Right cardiac atrium (tissue), 5 donors: ENCODE measurements around the gene SLC22A17. TPM values are rescaled to one million over a fixed set of nuclear protein-coding genes. Genes with fewer than 3 reads are reported as not detected.

Experiments used
- ATAC-seq, 2 donors: fragments of 200-7000 bp; cut with Tn5 transposase; one replicate each; pipeline versions ENCODE4 v1.8.0 to v1.9.1; 2020; ENCODE audit warnings: moderate library complexity in 2 of 2, mild to moderate bottlenecking in 1 of 2
- DNase-seq, 3 donors: peaks; one replicate each; pipeline ENCODE4 v3.0.0-alpha.2; 2020
- H3K27ac ChIP-seq: one replicate; pipeline ENCODE4 v1.5.1; 2013; ENCODE audit warnings: mild to moderate bottlenecking, low read length, control low read depth, moderate library complexity
- H3K27me3 ChIP-seq: one replicate; pipeline ENCODE4 v1.6.1; 2013; ENCODE audit not compliant: control insufficient read depth, insufficient read depth
- H3K4me1 ChIP-seq: one replicate; pipeline ENCODE4 v1.6.1; 2013; ENCODE audit warnings: low read length; ENCODE audit not compliant: control insufficient read depth, insufficient read depth
- H3K4me3 ChIP-seq: one replicate; pipeline ENCODE4 v1.5.1; 2013; ENCODE audit warnings: low read length, control low read depth
- H3K9me3 ChIP-seq: one replicate; pipeline ENCODE4 v1.6.1; 2013; ENCODE audit warnings: low read length; ENCODE audit not compliant: control insufficient read depth
- WGBS: extraction: QIAGEN DNeasy Blood & Tissue Kit; methylation state at CpG from one replicate; pipeline ENCODE4 v1.1.7; 2013; 5-methylcytosine and 5-hydroxymethylcytosine counted together
- intact Hi-C, 4 donors: fragments of 100-400 bp; cut with DNase I; formaldehyde crosslinking; loops; one replicate each; pipeline versions ENCODE4 v1.11.0 to v1.14.0; 2022 to 2023
- polyA plus RNA-seq: library from polyadenylated mRNA; stranded (reverse); fragments of 200-250 nt; gene quantifications from one replicate; pipeline ENCODE4 v1.2.3, GENCODE V29; 2013
- total RNA-seq, 4 donors: library from RNA; stranded (reverse); fragmentation: NEBNext Ultra II Directional; extraction: Animal tissue kit (Norgen Biotek cat#: 25700); gene quantifications; one replicate each; pipeline ENCODE4 v1.2.1, GENCODE V29; 2021
- donor health status: healthy with polysubstance abuse.
- donor health status: DM: no; HTN: yes; CAD: no.
- donor health status: DM: no; HTN: no; CAD: no.
- donor health status: DM: no; HTN: yes; CAD: no; lungs with severe emphysema.
- donor health status: DM: yes; HTN: yes; CAD: no.

The SLC22A17 gene
- total and polyA plus RNA-seq, 5 donors, result 42.4 to 72.5 (median 50.6) TPM

DNA sequence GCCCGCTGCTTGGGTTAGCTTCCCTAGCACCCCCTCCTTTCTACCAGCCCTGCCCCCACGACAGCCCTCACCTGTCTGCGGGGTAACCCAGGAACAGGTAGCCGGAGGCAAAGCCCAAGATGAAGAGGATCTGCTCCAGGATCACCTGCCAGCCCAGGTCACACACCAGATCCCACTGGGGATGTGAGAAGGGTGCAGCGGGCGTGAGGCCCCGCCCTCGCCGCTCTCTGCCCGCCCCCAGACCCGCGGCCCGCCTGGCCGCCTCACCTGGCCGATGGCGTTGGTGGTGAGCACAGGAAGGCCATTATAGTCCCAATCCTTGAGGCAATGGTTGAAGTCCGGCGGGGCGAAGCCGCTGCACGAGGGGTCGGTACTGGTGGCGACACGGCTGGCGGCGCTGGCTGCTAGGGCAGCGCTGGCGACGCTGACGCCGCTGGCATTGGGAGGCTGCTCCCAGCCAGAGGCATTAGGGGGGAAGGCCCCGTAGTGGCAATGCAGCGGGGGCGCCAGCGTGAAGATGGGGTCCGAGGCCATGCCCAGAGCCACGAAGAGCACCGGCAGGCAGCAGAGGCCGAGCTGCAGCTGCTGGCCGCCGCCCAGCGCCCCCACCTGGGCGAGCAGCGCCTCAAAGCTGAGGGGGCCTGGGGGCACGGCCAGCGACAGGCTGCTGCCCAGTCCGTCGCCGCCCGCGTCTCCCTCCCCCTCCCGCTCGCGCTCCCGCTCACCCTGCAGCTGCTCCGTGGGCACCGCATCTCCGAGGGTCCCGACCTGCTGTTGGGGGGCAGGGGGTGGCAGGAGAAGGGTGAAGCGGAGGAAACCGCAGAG lies 794 bp downstream of the SLC22A17 start:
- ATAC-seq, result peak; percentile 36 to 44
- no peak overlapping the region for H3K27ac ChIP-seq
- no peaks in the 10 kb centered on the region for H3K9me3 ChIP-seq
- H3K27me3 ChIP-seq, result no peaks in the 10 kb centered on the region
- 11% methylated on average over 61 of the region's 61 CpGs for WGBS
- intact Hi-C loops, result no loop called here
- H3K4me3 ChIP-seq, result peak overlapping the region; percentile 50
- peak in 2 of 3 donors; percentile 72 for DNase-seq
- H3K4me1 ChIP-seq, result peaks cover 4% of the 10 kb centered on the region

- Histone ChIP-seq H3K27me3 (no peaks in the 10 kb centered on the region), H3K27ac (no peak overlapping the region), H3K9me3 (no peaks in the 10 kb centered on the region), H3K4me1 (peaks cover 4% of the 10 kb centered on the region), H3K4me3 (no peak overlapping the region)
- WGBS, result 90% methylated on average over 8 of the region's 8 CpGs
- intact Hi-C loops, result no loop called here
- ATAC-seq, result no peak
- peak in 1 of 3 donors; percentile 24 for DNase-seq
Observed at GRCh38 chr14:23349156-23349845, 3.4 kb downstream of the SLC22A17 start.

DNA sequence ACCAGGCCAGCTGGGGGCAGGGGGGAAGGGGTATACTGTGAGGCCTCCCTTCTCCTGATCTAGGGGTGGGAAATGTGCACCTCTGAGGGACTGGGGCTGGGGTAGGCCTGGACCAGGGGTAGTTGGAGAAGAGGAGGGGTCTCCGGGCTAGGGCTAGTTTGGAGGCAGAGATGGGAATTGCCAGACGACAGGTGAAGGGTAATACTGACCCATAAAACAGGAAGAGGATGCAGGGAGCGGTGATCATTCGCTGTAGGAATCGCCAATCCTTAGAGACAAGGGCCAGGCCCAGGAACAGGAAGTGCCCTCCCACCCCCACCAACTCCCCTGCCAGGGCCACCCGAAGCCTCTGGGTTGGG lies 4.4 kb downstream of the SLC22A17 start:
- Histone ChIP-seq H3K27ac (no peak overlapping the region), H3K4me1 (peaks cover 2% of the 10 kb centered on the region), H3K27me3 (no peaks in the 10 kb centered on the region), H3K9me3 (no peaks in the 10 kb centered on the region), H3K4me3 (no peak overlapping the region)
- peak in 1 of 3 donors; percentile 32 for DNase-seq
- ATAC-seq, result no peak
- intact Hi-C loops, result no loop called here
- WGBS, result 83% methylated on average over 6 of the region's 6 CpGs

- Histone ChIP-seq H3K27ac (no peak overlapping the region), H3K4me3 (no peak overlapping the region), H3K27me3 (no peaks in the 10 kb centered on the region), H3K4me1 (no peaks in the 10 kb centered on the region), H3K9me3 (no peaks in the 10 kb centered on the region)
- WGBS, result 92% methylated on average over 19 of the region's 19 CpGs
- ATAC-seq (no peak), DNase-seq (peak in 1 of 3 donors; percentile 23)
- intact Hi-C loops, result no loop called here
Observed at GRCh38 chr14:23347406-23348296, 5.0 kb downstream of the SLC22A17 start.

DNA sequence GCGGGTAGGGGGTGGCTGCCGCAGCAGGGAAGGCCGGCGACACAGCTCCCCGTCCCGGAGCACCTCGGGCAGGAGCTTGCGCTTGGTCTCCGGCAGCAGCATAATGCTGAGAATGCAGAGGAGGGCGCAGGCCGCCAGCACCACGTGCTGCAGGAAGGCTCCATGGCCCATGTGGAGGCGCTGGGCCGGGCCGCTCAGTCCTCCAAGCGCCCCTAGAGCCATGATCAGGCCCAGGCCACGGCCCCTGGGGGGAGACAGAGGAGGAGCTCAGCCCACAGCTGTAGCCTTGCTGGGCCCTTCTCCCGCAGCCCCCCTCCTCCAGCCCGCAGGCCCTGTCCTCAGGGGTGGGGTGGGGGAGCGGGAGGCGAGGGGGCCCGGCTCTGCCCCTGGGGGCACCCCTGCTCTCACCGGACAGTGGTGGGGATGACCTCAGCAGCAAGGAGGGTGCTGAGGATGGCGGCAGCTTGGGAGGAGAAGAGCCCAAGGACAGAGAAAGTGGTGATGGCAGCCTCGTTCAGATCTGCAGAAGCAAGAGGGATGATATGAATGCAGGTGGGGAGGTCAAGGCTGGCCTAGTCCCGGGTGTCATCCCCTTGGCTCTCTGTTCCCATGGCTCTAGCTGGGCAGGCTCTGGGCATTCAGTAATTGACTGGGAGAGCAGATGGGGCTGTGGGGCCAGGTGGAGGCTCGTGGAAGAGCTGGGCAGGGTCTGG lies 5.8 kb downstream of the SLC22A17 start:
- H3K4me1 ChIP-seq, result no peaks in the 10 kb centered on the region
- H3K27me3 ChIP-seq, result no peaks in the 10 kb centered on the region
- whole genome bisulfite sequencing, result 69% methylated on average over 27 of the region's 27 CpGs
- no peaks in the 10 kb centered on the region for H3K9me3 ChIP-seq
- ATAC-seq (peak; percentile 38 to 47), DNase-seq (peak in 1 of 3 donors; percentile 63)
- H3K4me3 ChIP-seq, result no peak overlapping the region
- intact Hi-C loops, result no loop called here
- H3K27ac ChIP-seq, result no peak overlapping the region

DNA sequence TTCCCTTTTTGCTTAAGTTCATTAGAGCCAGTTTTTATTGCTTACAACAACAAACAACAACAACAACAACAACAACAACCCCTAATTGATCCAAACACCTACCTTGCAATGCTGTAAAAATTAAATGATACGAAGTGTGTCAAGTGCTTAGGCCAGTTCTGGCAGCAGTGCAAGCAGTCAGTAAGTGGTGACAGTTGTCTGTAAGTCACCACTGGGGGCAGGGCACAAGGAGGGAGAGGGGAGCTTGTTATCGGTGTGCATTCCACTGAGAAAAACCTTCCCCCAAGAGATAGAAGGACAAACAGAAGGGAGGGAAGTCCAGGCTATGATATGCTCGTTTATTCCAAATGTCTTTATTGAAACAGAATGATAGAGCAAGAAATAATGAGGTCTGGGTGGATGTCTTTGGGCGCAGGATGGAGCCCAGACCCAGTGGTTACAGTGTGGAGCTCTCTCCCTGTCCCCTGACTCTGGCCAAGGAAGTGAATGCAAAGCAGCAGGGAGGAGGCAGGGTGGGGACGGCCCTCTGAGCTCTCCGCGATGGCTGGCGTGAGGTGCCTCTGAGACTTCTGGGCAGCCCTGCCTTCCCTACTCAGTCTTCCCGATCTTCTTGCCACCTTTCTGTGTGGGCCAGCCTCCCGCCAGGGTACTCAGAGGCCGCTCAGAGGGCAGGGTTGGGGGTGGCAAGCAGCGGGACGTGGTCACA lies 6.5 kb downstream of the SLC22A17 start:
- DNase-seq (peak in 2 of 3 donors; percentile 35 to 63), ATAC-seq (peak; percentile 40 to 57)
- H3K9me3 ChIP-seq, result no peaks in the 10 kb centered on the region
- intact Hi-C loops, result no loop called here
- WGBS, result 53% methylated on average over 13 of the region's 13 CpGs
- H3K4me1 ChIP-seq, result no peaks in the 10 kb centered on the region
- H3K27ac ChIP-seq, result no peak overlapping the region
- no peak overlapping the region for H3K4me3 ChIP-seq
- no peaks in the 10 kb centered on the region for H3K27me3 ChIP-seq

DNA sequence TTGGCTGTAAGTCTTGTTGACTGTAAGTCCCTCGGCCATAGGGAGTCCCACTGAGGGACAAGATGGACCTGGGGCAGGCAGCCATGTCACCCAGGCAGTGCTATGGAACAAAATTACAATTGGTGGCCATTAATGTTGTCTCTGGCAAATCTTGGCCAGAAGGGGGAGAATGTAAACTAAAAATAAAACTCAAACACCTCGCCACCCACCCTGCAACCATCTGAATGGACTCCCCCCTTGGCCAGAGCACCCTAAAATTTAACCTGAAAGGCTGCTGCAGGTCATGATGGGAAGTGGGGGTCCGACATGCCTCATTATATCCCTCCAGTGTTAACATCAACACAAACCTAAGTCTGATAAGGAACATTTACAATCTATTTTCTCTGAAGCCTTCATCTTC lies 8.2 kb downstream of the SLC22A17 start:
- Histone ChIP-seq H3K27me3 (no peaks in the 10 kb centered on the region), H3K27ac (no peak overlapping the region), H3K9me3 (no peaks in the 10 kb centered on the region), H3K4me1 (no peaks in the 10 kb centered on the region), H3K4me3 (no peak overlapping the region)
- no peak for ATAC-seq
- 45% methylated on average over 3 of the region's 3 CpGs for WGBS
- no peak for DNase-seq
- intact Hi-C loops, result no loop called here

GRCh38 chr14:23339506-23340268 lies 13.0 kb downstream of the SLC22A17 start:
- H3K4me3 ChIP-seq, result no peak overlapping the region
- intact Hi-C loops, result no loop called here
- H3K9me3 ChIP-seq, result no peaks in the 10 kb centered on the region
- no peak for ATAC-seq
- 76% methylated on average over 1 of the region's 1 CpG for whole genome bisulfite sequencing
- no peak overlapping the region for H3K27ac ChIP-seq
- no peaks in the 10 kb centered on the region for H3K27me3 ChIP-seq
- H3K4me1 ChIP-seq, result no peaks in the 10 kb centered on the region
- DNase-seq, result no peak

GRCh38 chr14:23335623-23336022 lies 17.1 kb downstream of the SLC22A17 start:
- Histone ChIP-seq H3K4me3 (no peak overlapping the region), H3K9me3 (no peaks in the 10 kb centered on the region), H3K4me1 (no peaks in the 10 kb centered on the region), H3K27ac (no peak overlapping the region), H3K27me3 (no peaks in the 10 kb centered on the region)
- ATAC-seq, result no peak
- no peak for DNase-seq
- intact Hi-C loops, result no loop called here
- 81% methylated on average over 5 of the region's 5 CpGs for WGBS
